HG03439 (cell line): Measurements from ENCODE around the gene ZNF345.

Experiments used
- ATAC-seq: cut with Tn5 transposase; IDR thresholded peaks from one replicate; pipeline ENCODE4 v1.9.1; 2021; ENCODE audit warnings: mild to moderate bottlenecking, moderate library complexity; ENCODE audit not compliant: unreplicated experiment

ZNF345 gene

GRCh38 chr19:36850559-36851442, at the start of gene ZNF345:
ZNF345 (plus strand) TSS chr19:36850876; CDS start chr19:36876831, 25,955 bp downstream.
- ATAC-seq, result peak; percentile 79

- no peak for ATAC-seq
These were observed 45.3 kb upstream of the ZNF345 start for GRCh38 chr19:36805364-36805763.

- no peak for ATAC-seq
These were observed 43.6 kb upstream of the ZNF345 start for GRCh38 chr19:36807029-36807428.

GRCh38 chr19:36819130-36819630, 31.5 kb upstream of the ZNF345 start:
- no peak for ATAC-seq

- no peak for ATAC-seq
These were observed 28.9 kb upstream of the ZNF345 start for GRCh38 chr19:36821758-36822157.

- ATAC-seq, result no peak
These were observed 17.2 kb upstream of the ZNF345 start for GRCh38 chr19:36833430-36833829.

- ATAC-seq, result no peak
These were observed 13.3 kb upstream of the ZNF345 start for GRCh38 chr19:36837176-36837905.

- peak; percentile 85 for ATAC-seq
These were observed 12.5 kb upstream of the ZNF345 start, which contains the start of gene ZNF790 for GRCh38 chr19:36837906-36838783. ZNF790 (minus strand) TSS chr19:36838387; CDS start chr19:36825619, 12,768 bp downstream.

GRCh38 chr19:36838784-36839324, 11.8 kb upstream of the ZNF345 start:
- peak; percentile 9 for ATAC-seq

GRCh38 chr19:36847968-36848367, 2.7 kb upstream of the ZNF345 start:
- no peak for ATAC-seq

GRCh38 chr19:36849701-36850558, 746 bp upstream of the ZNF345 start:
- ATAC-seq, result peak; percentile 85

- ATAC-seq, result no peak
These were observed 1.2 kb downstream of the ZNF345 start for GRCh38 chr19:36851898-36852297.

- ATAC-seq, result no peak
These were observed 26.6 kb downstream of the ZNF345 start for GRCh38 chr19:36876993-36877938.

GRCh38 chr19:36891768-36892357, 41.2 kb downstream of the ZNF345 start:
- ATAC-seq, result no peak

- ATAC-seq, result no peak
These were observed 44.2 kb downstream of the ZNF345 start for GRCh38 chr19:36894849-36895383.

GRCh38 chr19:36898422-36898821, 47.7 kb downstream of the ZNF345 start:
- no peak for ATAC-seq

- peak; percentile 89 for ATAC-seq
These were observed 65.5 kb downstream of the ZNF345 start, which contains the start of the genes ZNF568 and ZNF829 for GRCh38 chr19:36915992-36916830. ZNF568 (plus strand) TSS chr19:36916332; CDS start chr19:36922771, 6,439 bp downstream. ZNF829 (minus strand) TSS chr19:36916291; CDS start chr19:36915167, 1,124 bp downstream.
